IMR-90 (cell line): Measurements from ENCODE around the gene CIAO3.

Experiments used
- CHD1 ChIP-seq: IDR thresholded peaks from 2 replicates; pipeline ENCODE4 v1.6.1; 2012; ENCODE audit warnings: low read depth, low read length, improper control_type of control experiment
- CTCF ChIP-seq: conservative IDR thresholded peaks from 2 replicates; pipeline ENCODE4 v1.5.1; 2012; ENCODE audit warnings: mild to moderate bottlenecking, low read depth, low read length, improper control_type of control experiment
- ELK1 ChIP-seq: fragments of 150-350 bp; IDR thresholded peaks from 2 replicates; pipeline ENCODE4 v1.6.1; 2016; ENCODE audit warnings: low read depth, mild to moderate bottlenecking, low read length, moderate library complexity, borderline replicate concordance
- FOS ChIP-seq: fragments of 150-350 bp; IDR thresholded peaks from 2 replicates; pipeline ENCODE4 v1.6.1; 2016; ENCODE audit warnings: low read depth, low read length
- MXI1 ChIP-seq: IDR thresholded peaks from 2 replicates; pipeline ENCODE4 v1.6.1; 2012; ENCODE audit warnings: low read depth, mild to moderate bottlenecking, low read length, moderate library complexity, borderline replicate concordance
- NFE2L2 ChIP-seq: fragments of 150-350 bp; IDR thresholded peaks from 2 replicates; pipeline ENCODE4 v1.6.1; 2016; ENCODE audit warnings: low read depth, mild to moderate bottlenecking, low read length
- POLR2A ChIP-seq: IDR thresholded peaks from 2 replicates; pipeline ENCODE4 v1.6.1; 2012; ENCODE audit warnings: mild to moderate bottlenecking, low read depth, low read length
- RCOR1 ChIP-seq: IDR thresholded peaks from 2 replicates; pipeline ENCODE4 v1.6.1; 2012; ENCODE audit warnings: mild to moderate bottlenecking, low read length, improper control_type of control experiment; ENCODE audit not compliant: insufficient replicate concordance
- RFX5 ChIP-seq: IDR thresholded peaks from 2 replicates; pipeline ENCODE4 v1.8.0; 2012; ENCODE audit warnings: low read depth, mild to moderate bottlenecking, low read length, moderate library complexity
- USF2 ChIP-seq: fragments of 150-350 bp; IDR thresholded peaks from 2 replicates; pipeline ENCODE4 v1.6.1; 2017; ENCODE audit warnings: mild to moderate bottlenecking, antibody characterized with exemption, low read length, low read depth

DNA sequence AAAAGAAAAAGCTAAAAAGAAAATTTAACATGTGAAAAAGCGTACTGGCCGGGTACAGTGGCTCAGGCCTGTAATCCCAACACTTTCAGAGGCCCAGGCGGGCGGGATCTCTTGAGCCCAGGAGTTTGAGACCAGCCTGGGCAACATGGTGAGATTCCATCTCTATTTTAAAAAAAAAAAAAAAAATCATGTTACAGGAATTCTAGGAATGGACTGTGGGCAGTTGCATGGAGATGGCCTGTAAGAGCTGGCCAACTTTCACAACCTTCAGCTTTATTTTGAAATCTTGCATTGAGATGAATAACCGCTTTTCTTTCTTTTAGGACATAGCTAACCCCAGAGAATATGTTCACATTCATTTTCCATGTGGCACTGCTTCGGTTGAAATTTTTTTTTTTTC lies 8.2 kb upstream of the CIAO3 start:
- TF ChIP-seq CTCF (no peak), POLR2A (no peak), CHD1 (no peak), FOS (no peak), USF2 (no peak), RCOR1 (no peak), NFE2L2 (no peak), RFX5 (no peak), MXI1 (no peak), ELK1 (no peak)
